NT2/D1 (cell line): ENCODE data around the gene TAC4.

ENCODE experiments used
- SUZ12 ChIP-seq: IDR thresholded peaks from 2 replicates; pipeline ENCODE4 v1.6.1; 2011; ENCODE audit not compliant: insufficient read length, insufficient read depth; ENCODE audit errors: extremely low read depth
- YY1 ChIP-seq: IDR thresholded peaks from 2 replicates; pipeline ENCODE4 v1.6.1; 2011; ENCODE audit not compliant: insufficient read length, insufficient read depth
- ZNF274 ChIP-seq: IDR thresholded peaks from 2 replicates; pipeline ENCODE4 v1.6.1; 2011; ENCODE audit warnings: mild to moderate bottlenecking, low read depth, low read length

GRCh38 chr17:49843774-49844350 is 4.0 kb downstream of the TAC4 start:
- no peak for TF ChIP-seq YY1
- no peak for TF ChIP-seq ZNF274
- TF ChIP-seq SUZ12: no peak
